VCaP (cell line): ENCODE measurements around the gene MAPK14.

Experiments used
- H3K27ac ChIP-seq: fragments of 450-650 bp; 2 replicates; pipeline ENCODE4 v1.5.1; 2017
- TF ChIP-seq, protein P1 (sequence below): fragments of 450-650 bp; conservative IDR thresholded peaks from 2 replicates; pipeline ENCODE4 v1.5.1; 2017; ENCODE audit warnings: mild to moderate bottlenecking, moderate library complexity

MAPK14 gene

DNA sequence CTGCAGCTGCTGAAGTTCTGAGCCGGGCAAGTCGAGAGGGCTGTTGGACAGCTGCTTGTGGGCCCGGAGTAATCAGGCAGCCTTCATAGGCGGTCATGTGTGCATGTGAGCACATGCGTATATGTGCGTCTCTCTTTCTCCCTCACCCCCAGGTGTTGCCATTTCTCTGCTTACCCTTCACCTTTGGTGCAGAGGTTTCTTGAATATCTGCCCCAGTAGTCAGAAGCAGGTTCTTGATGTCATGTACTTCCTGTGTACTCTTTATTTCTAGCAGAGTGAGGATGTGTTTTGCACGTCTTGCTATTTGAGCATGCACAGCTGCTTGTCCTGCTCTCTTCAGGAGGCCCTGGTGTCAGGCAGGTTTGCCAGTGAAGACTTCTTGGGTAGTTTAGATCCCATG, 81.5 kb downstream of the MAPK14 start:
- TF ChIP-seq, protein P1, sequence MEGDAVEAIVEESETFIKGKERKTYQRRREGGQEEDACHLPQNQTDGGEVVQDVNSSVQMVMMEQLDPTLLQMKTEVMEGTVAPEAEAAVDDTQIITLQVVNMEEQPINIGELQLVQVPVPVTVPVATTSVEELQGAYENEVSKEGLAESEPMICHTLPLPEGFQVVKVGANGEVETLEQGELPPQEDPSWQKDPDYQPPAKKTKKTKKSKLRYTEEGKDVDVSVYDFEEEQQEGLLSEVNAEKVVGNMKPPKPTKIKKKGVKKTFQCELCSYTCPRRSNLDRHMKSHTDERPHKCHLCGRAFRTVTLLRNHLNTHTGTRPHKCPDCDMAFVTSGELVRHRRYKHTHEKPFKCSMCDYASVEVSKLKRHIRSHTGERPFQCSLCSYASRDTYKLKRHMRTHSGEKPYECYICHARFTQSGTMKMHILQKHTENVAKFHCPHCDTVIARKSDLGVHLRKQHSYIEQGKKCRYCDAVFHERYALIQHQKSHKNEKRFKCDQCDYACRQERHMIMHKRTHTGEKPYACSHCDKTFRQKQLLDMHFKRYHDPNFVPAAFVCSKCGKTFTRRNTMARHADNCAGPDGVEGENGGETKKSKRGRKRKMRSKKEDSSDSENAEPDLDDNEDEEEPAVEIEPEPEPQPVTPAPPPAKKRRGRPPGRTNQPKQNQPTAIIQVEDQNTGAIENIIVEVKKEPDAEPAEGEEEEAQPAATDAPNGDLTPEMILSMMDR, result no peak
- H3K27ac ChIP-seq, result no peak overlapping the region

DNA sequence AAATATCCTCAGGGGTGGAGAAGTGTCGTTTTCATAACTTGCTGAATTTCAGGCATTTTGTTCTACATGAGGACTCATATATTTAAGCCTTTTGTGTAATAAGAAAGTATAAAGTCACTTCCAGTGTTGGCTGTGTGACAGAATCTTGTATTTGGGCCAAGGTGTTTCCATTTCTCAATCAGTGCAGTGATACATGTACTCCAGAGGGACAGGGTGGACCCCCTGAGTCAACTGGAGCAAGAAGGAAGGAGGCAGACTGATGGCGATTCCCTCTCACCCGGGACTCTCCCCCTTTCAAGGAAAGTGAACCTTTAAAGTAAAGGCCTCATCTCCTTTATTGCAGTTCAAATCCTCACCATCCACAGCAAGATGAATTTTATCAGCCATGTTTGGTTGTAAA, 82.4 kb downstream of the MAPK14 start:
- no peak overlapping the region for H3K27ac ChIP-seq
- TF ChIP-seq, protein P1, result no peak

DNA sequence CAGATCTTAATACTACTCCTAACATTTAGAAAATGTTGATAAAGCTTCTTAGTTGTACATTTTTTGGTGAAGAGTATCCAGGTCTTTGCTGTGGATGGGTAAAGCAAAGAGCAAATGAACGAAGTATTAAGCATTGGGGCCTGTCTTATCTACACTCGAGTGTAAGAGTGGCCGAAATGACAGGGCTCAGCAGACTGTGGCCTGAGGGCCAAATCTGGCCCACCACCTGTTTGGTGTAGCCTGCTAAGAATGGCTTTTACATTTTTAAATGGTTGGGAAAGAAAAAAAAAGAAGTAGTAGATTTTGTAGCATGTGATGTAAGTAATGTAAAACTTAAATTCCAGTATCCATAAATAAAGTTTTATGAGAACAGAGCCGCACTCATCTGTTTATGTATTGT, 83.3 kb downstream of the MAPK14 start:
- TF ChIP-seq, protein P1, result no peak
- no peak overlapping the region for H3K27ac ChIP-seq

DNA sequence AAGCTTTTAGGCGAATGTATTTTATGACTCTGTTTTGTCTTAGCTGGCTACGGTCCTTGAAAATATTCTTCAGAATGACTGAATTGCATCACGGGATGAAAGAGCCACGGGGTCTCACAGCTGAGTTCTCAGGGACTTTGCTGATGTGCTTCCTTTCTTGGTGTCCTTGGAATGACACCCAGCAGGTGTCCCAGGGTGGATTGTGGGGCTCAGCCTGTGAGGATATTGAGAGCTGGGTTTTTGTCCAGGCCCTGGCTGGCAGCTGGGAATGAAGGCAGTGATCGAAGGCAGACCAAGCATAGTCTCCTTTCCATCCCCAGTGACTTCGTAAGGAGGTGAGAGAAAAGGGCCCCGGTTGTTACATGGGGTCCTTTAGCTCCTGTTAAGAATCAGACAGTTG, 83.9 kb downstream of the MAPK14 start:
- no peak overlapping the region for H3K27ac ChIP-seq

DNA sequence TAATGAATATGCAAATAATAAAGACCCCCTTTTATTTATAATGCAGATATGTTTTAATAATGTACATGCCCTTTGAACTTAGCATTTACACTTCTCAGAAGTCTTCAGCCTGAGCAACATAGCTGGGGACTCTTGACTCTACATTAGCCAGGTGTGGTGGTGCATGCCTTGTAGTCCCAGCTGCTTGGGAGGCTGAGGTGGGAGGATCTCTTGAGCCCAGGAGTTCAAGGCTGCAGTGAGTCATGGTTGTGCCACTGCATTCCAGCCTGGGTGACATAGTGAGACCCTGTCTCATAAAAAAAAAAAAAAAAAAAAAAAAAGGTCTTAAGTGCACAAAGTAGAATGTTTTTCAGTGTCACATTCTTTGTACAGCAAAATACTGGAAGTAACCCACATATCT, 85.4 kb downstream of the MAPK14 start:
- TF ChIP-seq, protein P1, result no peak
- H3K27ac ChIP-seq, result no peak overlapping the region

More for the DNA sequence above, 83.9 kb downstream of the MAPK14 start:
- TF ChIP-seq, protein P1, result no peak

DNA sequence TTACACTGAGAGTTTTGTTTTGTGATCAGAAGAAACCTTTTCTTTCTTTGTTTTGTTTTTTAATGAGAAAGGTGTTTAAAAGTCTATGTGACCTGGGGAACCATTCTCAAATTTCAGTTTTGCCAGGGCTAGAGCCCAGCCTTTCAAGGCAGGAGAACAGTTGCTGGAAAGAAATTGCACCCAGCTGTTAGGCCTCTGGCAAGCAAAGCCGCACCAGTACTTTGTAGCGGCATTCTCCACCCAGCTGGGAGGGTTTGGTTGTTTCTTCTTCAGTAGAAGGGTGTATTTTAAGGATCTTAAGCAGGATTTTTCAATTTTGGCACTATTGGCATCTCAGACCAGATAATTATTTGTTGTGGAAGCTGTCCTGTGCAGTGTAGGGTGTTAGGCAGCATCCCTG, 86.1 kb downstream of the MAPK14 start:
- H3K27ac ChIP-seq, result no peak overlapping the region
- TF ChIP-seq, protein P1, result no peak

DNA sequence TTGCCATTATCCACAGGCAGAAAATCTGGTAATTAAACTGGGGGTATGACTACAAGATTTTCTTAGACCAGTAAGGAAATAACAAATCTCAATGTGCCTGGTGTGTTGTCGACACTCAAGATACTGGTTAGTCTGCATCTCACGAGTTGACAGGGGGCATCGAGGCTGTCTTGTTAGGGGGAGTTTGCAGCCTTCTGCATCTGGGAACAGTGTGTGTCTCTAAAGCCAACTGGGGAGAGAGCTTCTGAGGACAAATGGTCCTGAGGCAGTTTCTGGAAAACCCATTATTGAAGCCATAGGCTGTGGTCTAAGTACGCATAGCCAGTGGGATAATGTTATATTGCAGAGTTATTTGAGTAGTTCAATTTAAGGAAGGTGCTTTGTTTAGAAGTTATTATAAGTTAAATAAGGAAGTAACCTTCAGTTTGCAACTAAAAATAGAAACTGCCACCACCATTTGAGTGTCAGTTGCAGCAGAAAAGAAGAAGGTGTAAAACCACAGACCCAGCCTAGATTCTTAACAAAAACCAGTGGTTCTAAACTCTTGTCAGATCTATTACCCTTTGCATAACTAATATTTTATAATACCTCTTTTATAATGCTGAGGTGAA, 87.3 kb downstream of the MAPK14 start:
- H3K27ac ChIP-seq, result no peak overlapping the region
- TF ChIP-seq, protein P1, result no peak
